HepG2 (cell line): ENCODE results near the gene ABT1. TPM values are rescaled to one million over a fixed set of nuclear protein-coding genes. Genes with fewer than 3 reads are reported as not detected.
A peak's percentile ranks its signal among the peaks of the same experiment; 100 is the strongest.

Source experiments
- FOXP1 ChIP-seq, 2 experiments: fragments of 450-650 bp in 1 of 2; IDR thresholded peaks; 2 replicates each; pipeline ENCODE4 v1.6.1; 2017 to 2018; ENCODE audit warnings: antibody characterized with exemption in 1 of 2
- GATAD2A ChIP-seq: IDR thresholded peaks from 2 replicates; pipeline ENCODE4 v1.6.1; 2016
- HMGA1 ChIP-seq: sonication (generic); formaldehyde crosslinking; conservative IDR thresholded peaks from 2 replicates; pipeline ENCODE4 v1.4.0; 2020; ENCODE audit warnings: missing genetic modification reagents
- HOXA3 ChIP-seq: sonication (generic); formaldehyde crosslinking; IDR thresholded peaks from 2 replicates; pipeline ENCODE4 v1.5.0; 2020; ENCODE audit warnings: missing genetic modification reagents
- ISX ChIP-seq: sonication (generic); formaldehyde crosslinking; conservative IDR thresholded peaks from 2 replicates; pipeline ENCODE4 v1.5.0; 2020; ENCODE audit warnings: missing genetic modification reagents
- JUNB ChIP-seq: sonication (generic); formaldehyde crosslinking; IDR thresholded peaks from 2 replicates; pipeline ENCODE4 v1.8.0; 2022; ENCODE audit warnings: missing genetic modification reagents, mild to moderate bottlenecking, borderline replicate concordance
- NAIF1 ChIP-seq: sonication (generic); formaldehyde crosslinking; IDR thresholded peaks from 2 replicates; pipeline ENCODE4 v1.5.0; 2020; ENCODE audit warnings: mild to moderate bottlenecking, missing genetic modification reagents, borderline replicate concordance
- NCOA1 ChIP-seq: sonication (generic); formaldehyde crosslinking; IDR thresholded peaks from 2 replicates; pipeline ENCODE4 v1.9.0; 2021; ENCODE audit warnings: missing genetic modification reagents
- NFKBIZ ChIP-seq: IDR thresholded peaks from 2 replicates; pipeline ENCODE4 v1.6.1; 2018; ENCODE audit warnings: missing genetic modification reagents, missing compliant biosample characterization
- PRPF4 ChIP-seq: fragments of 200-400 bp; formaldehyde crosslinking; IDR thresholded peaks from 2 replicates; pipeline ENCODE4 v1.6.1; 2016; ENCODE audit warnings: low read length, low read depth; ENCODE audit not compliant: poor library complexity, severe bottlenecking
- SALL1 ChIP-seq: sonication (generic); formaldehyde crosslinking; IDR thresholded peaks from 2 replicates; pipeline ENCODE4 v1.8.0; 2022; ENCODE audit warnings: mild to moderate bottlenecking, missing genetic modification reagents
- ZFP36 ChIP-seq: fragments of 150-350 bp; IDR thresholded peaks from 2 replicates; pipeline ENCODE4 v1.6.1; 2018; ENCODE audit warnings: borderline replicate concordance, low read length, low read depth; ENCODE audit not compliant: partially characterized antibody
- ZKSCAN8 ChIP-seq: IDR thresholded peaks from 2 replicates; pipeline ENCODE4 v1.6.1; 2016; ENCODE audit warnings: borderline replicate concordance, missing genetic modification reagents, missing compliant biosample characterization
- ZNF24 ChIP-seq: fragments of 450-650 bp; IDR thresholded peaks from 2 replicates; pipeline ENCODE4 v1.6.1; 2017; ENCODE audit warnings: antibody characterized with exemption, mild to moderate bottlenecking
- ZNF572 ChIP-seq: sonication (generic); formaldehyde crosslinking; IDR thresholded peaks from 2 replicates; pipeline ENCODE4 v1.5.1; 2020; ENCODE audit warnings: mild to moderate bottlenecking, missing genetic modification reagents
- ZNF713 ChIP-seq: sonication (generic); formaldehyde crosslinking; IDR thresholded peaks from 2 replicates; pipeline ENCODE4 v1.4.0; 2020; ENCODE audit warnings: mild to moderate bottlenecking, missing genetic modification reagents
- ZNF772 ChIP-seq: sonication (generic); formaldehyde crosslinking; IDR thresholded peaks from 2 replicates; pipeline ENCODE4 v1.5.0; 2020; ENCODE audit warnings: mild to moderate bottlenecking, missing genetic modification reagents
- polyA plus RNA-seq, 8 experiments: library from polyadenylated mRNA; depleted of rRNA in 3 of 8; stranded (reverse) in 7 of 8; unstranded in 1 of 8; fragments of >200 nt; fragmentation: Illumina TruSeq in 4 of 8; extraction: Trizol in 4 of 8; gene quantifications; 2 replicates each; pipeline versions ENCODE4 v1.2.1 to v1.2.3, GENCODE V29; 2011 to 2016; ENCODE audit warnings: low read depth in 4 of 8, missing spikeins in 1 of 8, mixed read lengths in 1 of 8; ENCODE audit not compliant: insufficient read depth in 1 of 8
- total RNA-seq, 5 experiments: library from RNA; depleted of rRNA; stranded (reverse); fragments of >200 nt; fragmentation: Illumina TruSeq; extraction: Trizol; gene quantifications; 2 replicates each; pipeline ENCODE4 v1.2.3, GENCODE V29; 2016; ENCODE audit warnings: low read depth in 1 of 5
- TF ChIP-seq, protein P1 (sequence below): sonication (generic); formaldehyde crosslinking; IDR thresholded peaks from 2 replicates; pipeline ENCODE4 v1.5.0; 2020; ENCODE audit warnings: mild to moderate bottlenecking, missing genetic modification reagents, borderline replicate concordance
- TF ChIP-seq, protein P2 (sequence below): sonication (generic); formaldehyde crosslinking; IDR thresholded peaks from 2 replicates; pipeline ENCODE4 v1.8.1; 2023; ENCODE audit warnings: mild to moderate bottlenecking, moderate library complexity, missing genetic modification reagents
- TF ChIP-seq, protein P3 (sequence below): IDR thresholded peaks from 2 replicates; pipeline ENCODE4 v1.6.1; 2016; ENCODE audit warnings: low read depth, control low read depth
- TF ChIP-seq, protein P4 (sequence below): IDR thresholded peaks from 2 replicates; pipeline ENCODE4 v1.6.1; 2016; ENCODE audit warnings: missing compliant biosample characterization, missing genetic modification reagents, borderline replicate concordance

The ABT1 gene
- total and polyA plus RNA-seq, 2 of the 13 experiments (the other 11 are each of a cell fraction or from before 2014, with no cell fraction given): 38.4 TPM

DNA sequence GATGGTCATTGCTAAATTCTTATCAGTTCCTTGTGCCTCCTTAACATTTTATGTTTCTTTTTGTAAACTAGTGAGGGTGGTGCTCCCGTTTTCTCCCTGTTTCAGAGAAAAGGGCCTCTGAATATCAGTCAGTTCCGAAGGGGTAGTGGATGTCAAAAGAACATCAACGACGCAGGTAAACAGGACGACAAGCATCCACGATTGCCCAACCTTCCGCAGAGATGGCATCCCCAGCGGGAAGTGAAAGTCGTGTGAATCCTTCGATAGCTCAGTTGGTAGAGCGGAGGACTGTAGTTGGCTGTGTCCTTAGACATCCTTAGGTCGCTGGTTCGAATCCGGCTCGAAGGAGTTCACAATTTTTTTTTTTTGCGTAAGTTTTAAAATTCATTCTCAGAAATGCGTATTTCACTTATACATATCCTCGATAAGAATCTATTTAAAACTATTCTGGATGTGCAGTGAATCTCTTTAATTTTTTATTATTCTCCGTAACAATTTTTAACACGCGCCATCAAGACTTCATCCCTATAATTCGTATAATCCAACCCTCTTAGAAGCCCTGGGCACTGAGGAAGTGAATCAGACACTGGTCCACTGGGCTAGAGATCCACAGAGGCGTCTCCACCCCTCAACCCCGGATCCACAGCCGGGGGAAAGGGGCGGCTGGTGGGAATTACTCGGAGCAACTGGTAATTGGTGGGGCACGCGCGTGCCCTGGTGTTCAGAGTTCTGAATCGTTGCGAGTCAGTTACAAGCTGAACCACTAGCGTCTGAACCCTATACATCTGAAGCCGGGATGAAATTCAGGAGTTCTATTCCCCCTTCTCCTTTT lies 27.9 kb upstream of the ABT1 start (continued):
- peak; percentile 89 for TF ChIP-seq GATAD2A (CRISPR knock-in tag)
- TF ChIP-seq ZNF772 (CRISPR knock-in tag): peak; percentile 81
- TF ChIP-seq NCOA1 (CRISPR knock-in tag): 0 out of 2 replicates have a peak, but pooled peaks have one; percentile 56
- TF ChIP-seq PRPF4: peak; percentile 98
- no peak for TF ChIP-seq ZNF572 (CRISPR knock-in tag)
- peak; percentile 84 for TF ChIP-seq HOXA3
- no peak for TF ChIP-seq ZNF713 (CRISPR knock-in tag)
- TF ChIP-seq FOXP1 (IDR thresholded peaks at IDR 0.05): peak; percentile 83
- TF ChIP-seq FOXP1 (CRISPR knock-in tag; IDR thresholded peaks at IDR 0.05): peak; percentile 94
- TF ChIP-seq, protein P1, sequence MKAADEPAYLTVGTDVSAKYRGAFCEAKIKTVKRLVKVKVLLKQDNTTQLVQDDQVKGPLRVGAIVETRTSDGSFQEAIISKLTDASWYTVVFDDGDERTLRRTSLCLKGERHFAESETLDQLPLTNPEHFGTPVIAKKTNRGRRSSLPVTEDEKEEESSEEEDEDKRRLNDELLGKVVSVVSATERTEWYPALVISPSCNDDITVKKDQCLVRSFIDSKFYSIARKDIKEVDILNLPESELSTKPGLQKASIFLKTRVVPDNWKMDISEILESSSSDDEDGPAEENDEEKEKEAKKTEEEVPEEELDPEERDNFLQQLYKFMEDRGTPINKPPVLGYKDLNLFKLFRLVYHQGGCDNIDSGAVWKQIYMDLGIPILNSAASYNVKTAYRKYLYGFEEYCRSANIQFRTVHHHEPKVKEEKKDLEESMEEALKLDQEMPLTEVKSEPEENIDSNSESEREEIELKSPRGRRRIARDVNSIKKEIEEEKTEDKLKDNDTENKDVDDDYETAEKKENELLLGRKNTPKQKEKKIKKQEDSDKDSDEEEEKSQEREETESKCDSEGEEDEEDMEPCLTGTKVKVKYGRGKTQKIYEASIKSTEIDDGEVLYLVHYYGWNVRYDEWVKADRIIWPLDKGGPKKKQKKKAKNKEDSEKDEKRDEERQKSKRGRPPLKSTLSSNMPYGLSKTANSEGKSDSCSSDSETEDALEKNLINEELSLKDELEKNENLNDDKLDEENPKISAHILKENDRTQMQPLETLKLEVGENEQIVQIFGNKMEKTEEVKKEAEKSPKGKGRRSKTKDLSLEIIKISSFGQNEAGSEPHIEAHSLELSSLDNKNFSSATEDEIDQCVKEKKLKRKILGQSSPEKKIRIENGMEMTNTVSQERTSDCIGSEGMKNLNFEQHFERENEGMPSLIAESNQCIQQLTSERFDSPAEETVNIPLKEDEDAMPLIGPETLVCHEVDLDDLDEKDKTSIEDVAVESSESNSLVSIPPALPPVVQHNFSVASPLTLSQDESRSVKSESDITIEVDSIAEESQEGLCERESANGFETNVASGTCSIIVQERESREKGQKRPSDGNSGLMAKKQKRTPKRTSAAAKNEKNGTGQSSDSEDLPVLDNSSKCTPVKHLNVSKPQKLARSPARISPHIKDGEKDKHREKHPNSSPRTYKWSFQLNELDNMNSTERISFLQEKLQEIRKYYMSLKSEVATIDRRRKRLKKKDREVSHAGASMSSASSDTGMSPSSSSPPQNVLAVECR (CRISPR knock-in tag): peak; percentile 82; the same call in 1 of the 2 replicates
- peak; percentile 99 for TF ChIP-seq ZNF24
- TF ChIP-seq NAIF1 (CRISPR knock-in tag): no peak; the same call in 1 of the 2 replicates
- TF ChIP-seq SALL1: peak; percentile 79
- TF ChIP-seq ZKSCAN8 (CRISPR knock-in tag): peak; percentile 86
- no peak for TF ChIP-seq ZFP36
- no peak for TF ChIP-seq ISX (CRISPR knock-in tag)
- TF ChIP-seq, protein P2, sequence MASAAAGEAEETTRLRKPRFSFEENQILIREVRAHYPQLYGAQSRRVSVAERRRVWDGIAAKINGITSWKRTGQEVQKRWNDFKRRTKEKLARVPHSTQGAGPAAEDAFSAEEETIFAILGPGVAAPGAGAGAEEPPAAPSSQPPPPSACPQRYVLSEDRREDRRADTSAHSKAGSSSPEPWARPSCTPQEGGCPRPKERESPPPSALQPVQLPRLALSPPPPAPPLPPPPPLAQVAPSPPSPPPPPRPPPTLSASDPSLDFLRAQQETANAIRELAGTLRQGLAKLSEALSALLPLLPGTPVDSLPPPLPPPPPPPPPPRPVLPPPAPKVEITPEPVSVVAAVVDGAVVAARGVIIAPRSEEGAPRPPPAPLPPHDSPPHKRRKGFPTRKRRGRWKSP: peak; percentile 68; the same call in 1 of the 2 replicates
- TF ChIP-seq NFKBIZ (CRISPR knock-in tag): peak; percentile 50; the same call in 1 of the 2 replicates
- TF ChIP-seq, protein P3, sequence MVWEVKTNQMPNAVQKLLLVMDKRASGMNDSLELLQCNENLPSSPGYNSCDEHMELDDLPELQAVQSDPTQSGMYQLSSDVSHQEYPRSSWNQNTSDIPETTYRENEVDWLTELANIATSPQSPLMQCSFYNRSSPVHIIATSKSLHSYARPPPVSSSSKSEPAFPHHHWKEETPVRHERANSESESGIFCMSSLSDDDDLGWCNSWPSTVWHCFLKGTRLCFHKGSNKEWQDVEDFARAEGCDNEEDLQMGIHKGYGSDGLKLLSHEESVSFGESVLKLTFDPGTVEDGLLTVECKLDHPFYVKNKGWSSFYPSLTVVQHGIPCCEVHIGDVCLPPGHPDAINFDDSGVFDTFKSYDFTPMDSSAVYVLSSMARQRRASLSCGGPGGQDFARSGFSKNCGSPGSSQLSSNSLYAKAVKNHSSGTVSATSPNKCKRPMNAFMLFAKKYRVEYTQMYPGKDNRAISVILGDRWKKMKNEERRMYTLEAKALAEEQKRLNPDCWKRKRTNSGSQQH (CRISPR knock-in tag): peak; percentile 95
- no peak for TF ChIP-seq JUNB
- no peak for TF ChIP-seq HMGA1 (CRISPR knock-in tag)
- TF ChIP-seq, protein P4, sequence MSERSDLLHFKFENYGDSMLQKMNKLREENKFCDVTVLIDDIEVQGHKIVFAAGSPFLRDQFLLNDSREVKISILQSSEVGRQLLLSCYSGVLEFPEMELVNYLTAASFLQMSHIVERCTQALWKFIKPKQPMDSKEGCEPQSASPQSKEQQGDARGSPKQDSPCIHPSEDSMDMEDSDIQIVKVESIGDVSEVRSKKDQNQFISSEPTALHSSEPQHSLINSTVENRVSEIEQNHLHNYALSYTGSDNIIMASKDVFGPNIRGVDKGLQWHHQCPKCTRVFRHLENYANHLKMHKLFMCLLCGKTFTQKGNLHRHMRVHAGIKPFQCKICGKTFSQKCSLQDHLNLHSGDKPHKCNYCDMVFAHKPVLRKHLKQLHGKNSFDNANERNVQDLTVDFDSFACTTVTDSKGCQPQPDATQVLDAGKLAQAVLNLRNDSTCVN (CRISPR knock-in tag): peak; percentile 88
